HG03432 (cell line): ENCODE data around the gene CSNK1D.

Experiments used
- ATAC-seq: cut with Tn5 transposase; IDR thresholded peaks from one replicate; pipeline ENCODE4 v1.9.1; 2021; ENCODE audit warnings: mild to moderate bottlenecking, moderate library complexity; ENCODE audit not compliant: unreplicated experiment

CSNK1D gene

GRCh38 chr17:82311971-82312370 lies 38.5 kb upstream of the CSNK1D start:
- ATAC-seq, result no peak

GRCh38 chr17:82310877-82311276 lies 37.4 kb upstream of the CSNK1D start:
- no peak for ATAC-seq

- no peak for ATAC-seq
Observed at GRCh38 chr17:82309656-82310570, 36.4 kb upstream of the CSNK1D start.

GRCh38 chr17:82305727-82306300 lies 32.3 kb upstream of the CSNK1D start:
- ATAC-seq, result no peak

- no peak for ATAC-seq
Observed at GRCh38 chr17:82304826-82305726, 31.6 kb upstream of the CSNK1D start.

- ATAC-seq, result no peak
Observed at GRCh38 chr17:82303944-82304808, 30.7 kb upstream of the CSNK1D start.

GRCh38 chr17:82302991-82303943 lies 29.8 kb upstream of the CSNK1D start:
- no peak for ATAC-seq

GRCh38 chr17:82302568-82302963 lies 29.1 kb upstream of the CSNK1D start:
- no peak for ATAC-seq

GRCh38 chr17:82301916-82302567 lies 28.5 kb upstream of the CSNK1D start:
- no peak for ATAC-seq

- ATAC-seq, result no peak
Observed at GRCh38 chr17:82301300-82301915, 27.9 kb upstream of the CSNK1D start.

- ATAC-seq, result no peak
Observed at GRCh38 chr17:82300707-82301270, 27.3 kb upstream of the CSNK1D start.

- ATAC-seq, result no peak
Observed at GRCh38 chr17:82300228-82300627, 26.7 kb upstream of the CSNK1D start.

GRCh38 chr17:82299452-82299851 lies 26.0 kb upstream of the CSNK1D start:
- no peak for ATAC-seq

- ATAC-seq, result no peak
Observed at GRCh38 chr17:82298538-82299421, 25.3 kb upstream of the CSNK1D start.

- peak; percentile 45 for ATAC-seq
Observed at GRCh38 chr17:82297714-82298537, 24.4 kb upstream of the CSNK1D start.

- ATAC-seq, result no peak
Observed at GRCh38 chr17:82297280-82297713, 23.8 kb upstream of the CSNK1D start.
